K562 (cell line): ENCODE data around the gene C1QTNF5. TPM values are rescaled to one million over a fixed set of nuclear protein-coding genes. Genes with fewer than 3 reads are reported as not detected.
A peak's percentile ranks its signal among the peaks of the same experiment; 100 is the strongest.

ENCODE experiments used
- DACH1 ChIP-seq: fragments of 450-650 bp; IDR thresholded peaks from 2 replicates; pipeline ENCODE4 v1.6.1; 2018; ENCODE audit not compliant: partially characterized antibody
- E2F3 ChIP-seq: fragments of 250-450 bp; sonication (Bioruptor Pico); IDR thresholded peaks from 2 replicates; pipeline ENCODE4 v1.4.0; 2020; ENCODE audit warnings: mild to moderate bottlenecking
- KAT7 ChIP-seq: sonication (generic); formaldehyde crosslinking; IDR thresholded peaks from 2 replicates; pipeline ENCODE4 v1.8.0; 2022; ENCODE audit warnings: missing genetic modification reagents, mild to moderate bottlenecking, borderline replicate concordance
- KLF1 ChIP-seq: fragments of 450-650 bp; IDR thresholded peaks from 2 replicates; pipeline ENCODE4 v1.6.1; 2016; ENCODE audit warnings: missing genetic modification characterization, missing compliant biosample characterization
- LARP7 ChIP-seq: fragments of 450-650 bp; IDR thresholded peaks from 2 replicates; pipeline ENCODE4 v1.6.1; 2016
- MAFK ChIP-seq: IDR thresholded peaks from 2 replicates; pipeline ENCODE4 v1.6.1; 2011; ENCODE audit warnings: low read length, improper control_type of control experiment
- NCOA6 ChIP-seq: fragments of 450-650 bp; IDR thresholded peaks from 2 replicates; pipeline ENCODE4 v1.6.1; 2017; ENCODE audit warnings: mild to moderate bottlenecking
- PCBP2 ChIP-seq: fragments of 200-400 bp; formaldehyde crosslinking; IDR thresholded peaks from 2 replicates; pipeline ENCODE4 v1.6.1; 2018; ENCODE audit warnings: low read length, low read depth, mild to moderate bottlenecking, moderate library complexity; ENCODE audit not compliant: poor library complexity, severe bottlenecking
- PML ChIP-seq: IDR thresholded peaks from 2 replicates; pipeline ENCODE4 v1.6.1; 2012; ENCODE audit warnings: low read length, inconsistent platforms
- POLR2A ChIP-seq: fragments of 450-650 bp; conservative IDR thresholded peaks from 2 replicates; pipeline ENCODE4 v1.6.1; 2016
- PURB ChIP-seq: sonication (generic); formaldehyde crosslinking; IDR thresholded peaks from 2 replicates; pipeline ENCODE4 v1.9.0; 2021; ENCODE audit warnings: low read depth, mild to moderate bottlenecking, missing genetic modification reagents
- TBP ChIP-seq: optimal IDR thresholded peaks from 2 replicates; pipeline ENCODE3; 2011; ENCODE audit warnings: low read depth, low read length, improper control_type of control experiment
- ZC3H11A ChIP-seq: IDR thresholded peaks from 2 replicates; pipeline ENCODE4 v1.6.1; 2012; ENCODE audit warnings: low read depth, low read length, improper control_type of control experiment
- ZNF436 ChIP-seq: fragments of 250-450, 450-650 bp; sonication (Bioruptor Pico); formaldehyde crosslinking; IDR thresholded peaks from 2 replicates; pipeline ENCODE4 v1.7.0; 2020; ENCODE audit warnings: mild to moderate bottlenecking
- ZNF583 ChIP-seq: fragments of 250-450 bp; sonication (Bioruptor Pico); IDR thresholded peaks from 2 replicates; pipeline ENCODE4 v1.4.0; 2020
- polyA plus RNA-seq, 8 experiments: library from polyadenylated mRNA; depleted of rRNA in 4 of 8; stranded (reverse) in 5 of 8; unstranded in 3 of 8; fragments of >200 nt; fragmentation: Nextera tagmentation in 2 of 8; fragmentation: Illumina TruSeq in 1 of 8; extraction: Ambion mirVana in 2 of 8; extraction: Trizol in 1 of 8; gene quantifications; 2 replicates each; pipeline versions ENCODE4 v1.2.1 to v1.2.3, GENCODE V29; 2011 to 2014; ENCODE audit warnings: inconsistent platforms in 1 of 8, missing spikeins in 1 of 8
- total RNA-seq, 7 experiments: library from RNA; depleted of rRNA in 6 of 7; stranded (reverse); fragments of >200 nt in 6 of 7; fragmentation: Illumina TruSeq in 2 of 7; extraction: Trizol in 2 of 7; gene quantifications; 2 replicates each; pipeline versions ENCODE4 v1.2.1 to v1.2.3, GENCODE V29; 2011 to 2021; ENCODE audit warnings: low replicate concordance in 1 of 7

The C1QTNF5 gene
- total and polyA plus RNA-seq, 9 of the 15 experiments (the other 6 are each of a cell fraction or from before 2014, with no cell fraction given) = 0.07 to 0.76 (median 0.24) TPM; not detected in 1

DNA sequence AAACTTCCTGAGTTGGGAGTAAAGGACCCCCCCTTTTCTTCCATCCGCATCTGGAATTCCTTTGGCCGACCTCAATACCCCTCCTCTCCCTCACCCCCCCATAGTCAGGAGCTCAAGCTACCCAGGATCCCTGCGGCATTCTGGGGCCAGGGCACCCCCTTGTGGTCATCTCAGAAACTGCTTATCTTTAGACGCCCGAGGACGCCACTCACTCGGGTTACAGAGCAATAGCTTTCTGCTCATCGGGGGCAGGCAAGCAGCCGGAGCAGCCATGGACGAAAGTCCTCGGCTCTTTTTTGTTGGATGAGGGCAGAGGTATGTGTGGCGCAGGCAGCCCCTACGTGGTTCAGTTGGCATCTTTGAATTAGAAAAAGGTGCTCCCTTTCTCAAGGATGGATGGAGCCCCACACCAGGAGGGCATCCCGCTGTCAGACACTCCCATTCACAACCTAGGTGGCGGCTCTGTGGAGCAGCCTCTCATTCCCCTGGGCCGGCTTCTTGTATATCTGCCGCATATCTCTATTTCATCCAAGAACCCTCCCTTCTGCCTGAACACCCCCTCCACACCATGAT, 2.3 kb downstream of the C1QTNF5 start (continued):
- TF ChIP-seq MAFK (0 out of 2 replicates have a peak, but pooled peaks have one; percentile 6), ZNF436 (no peak), NCOA6 (no peak), KLF1 (no peak), DACH1 (no peak), LARP7 (no peak), PURB (CRISPR knock-in tag) (no peak), E2F3 (CRISPR knock-in tag) (no peak), ZNF583 (CRISPR knock-in tag) (no peak), ZC3H11A (no peak), KAT7 (CRISPR knock-in tag) (no peak), TBP (no peak), POLR2A (no peak), PML (no peak), PCBP2 (no peak)
